Osteoblast (primary cell): ENCODE results near the gene NBAS. TPM values are rescaled to one million over a fixed set of nuclear protein-coding genes. Genes with fewer than 3 reads are reported as not detected.

Source experiments
- DNase-seq: peaks from one replicate; pipeline ENCODE4 v3.0.0; 2011; ENCODE audit warnings: low spot score, mixed read lengths; ENCODE audit not compliant: insufficient read length; ENCODE audit errors: missing footprints
- H2AFZ ChIP-seq: 2 replicates; pipeline ENCODE4 v1.6.0; 2011; ENCODE audit warnings: mild to moderate bottlenecking, low read length
- H3K27ac ChIP-seq: 2 replicates; pipeline ENCODE4 v1.5.1; 2011; ENCODE audit warnings: mild to moderate bottlenecking, low read depth, low read length, moderate library complexity
- H3K27me3 ChIP-seq: 2 replicates; pipeline ENCODE4 v1.6.0; 2012; ENCODE audit warnings: mild to moderate bottlenecking, control low read depth, inconsistent platforms, low read length, moderate library complexity; ENCODE audit not compliant: insufficient read depth
- H3K36me3 ChIP-seq: 2 replicates; pipeline ENCODE4 v1.5.1; 2011; ENCODE audit warnings: mild to moderate bottlenecking, low read length, control low read depth, moderate library complexity; ENCODE audit not compliant: insufficient read depth
- H3K4me1 ChIP-seq: 2 replicates; pipeline ENCODE4 v1.5.1; 2011; ENCODE audit warnings: mild to moderate bottlenecking, low read length, control low read depth, moderate library complexity; ENCODE audit not compliant: insufficient read depth
- H3K4me2 ChIP-seq: 2 replicates; pipeline ENCODE4 v1.6.0; 2011; ENCODE audit warnings: mild to moderate bottlenecking, low read length; ENCODE audit not compliant: insufficient read depth
- H3K4me3 ChIP-seq: fragments of 200-600 bp; sonication (generic); 3 replicates; pipeline ENCODE4 v1.5.1; 2012; ENCODE audit warnings: mild to moderate bottlenecking, low read length, inconsistent platforms; ENCODE audit not compliant: insufficient read depth
- H3K79me2 ChIP-seq: 2 replicates; pipeline ENCODE4 v1.6.0; 2012; ENCODE audit warnings: mild to moderate bottlenecking, low read length, control low read depth, inconsistent platforms; ENCODE audit not compliant: insufficient read depth
- H3K9me3 ChIP-seq: 2 replicates; pipeline ENCODE4 v1.5.1; 2011; ENCODE audit warnings: low read depth, low read length, control low read depth
- H4K20me1 ChIP-seq: 2 replicates; pipeline ENCODE4 v1.6.0; 2012; ENCODE audit warnings: mild to moderate bottlenecking, low read length, control low read depth; ENCODE audit not compliant: insufficient read depth
- CTCF ChIP-seq: IDR thresholded peaks from 2 replicates; pipeline ENCODE4 v1.5.1; 2011; ENCODE audit warnings: mild to moderate bottlenecking, low read depth, low read length, moderate library complexity; ENCODE audit errors: extremely low read depth
- total RNA-seq: library from RNA; depleted of rRNA; stranded (reverse); fragments of >200 nt; gene quantifications from 2 replicates; pipeline ENCODE4 v1.2.3, GENCODE V29; 2012

NBAS gene
- total RNA-seq, 1 donor: 98.1 TPM

GRCh38 chr2:15224641-15225040 lies 336.5 kb downstream of the NBAS start:
- TF ChIP-seq CTCF: no peak
- peak overlapping the region; percentile 6 for H3K27ac ChIP-seq
- DNase-seq: no peak
- H3K4me3 ChIP-seq: no peak overlapping the region
- H3K4me1 ChIP-seq: no peaks in the 10 kb centered on the region
- no peaks in the 10 kb centered on the region for H3K36me3 ChIP-seq
- no peak overlapping the region for H3K4me2 ChIP-seq
- no peaks in the 10 kb centered on the region for H3K27me3 ChIP-seq
- no peak overlapping the region for H2AFZ ChIP-seq
- no peaks in the 10 kb centered on the region for H3K79me2 ChIP-seq
- no peaks in the 10 kb centered on the region for H3K9me3 ChIP-seq
- no peaks in the 10 kb centered on the region for H4K20me1 ChIP-seq

- Histone ChIP-seq H3K4me3 (no peak overlapping the region), H3K27ac (peak overlapping the region; percentile 48), H3K4me2 (no peak overlapping the region), H3K4me1 (no peaks in the 10 kb centered on the region), H2AFZ (no peak overlapping the region), H3K36me3 (no peaks in the 10 kb centered on the region), H3K79me2 (no peaks in the 10 kb centered on the region), H4K20me1 (no peaks in the 10 kb centered on the region), H3K27me3 (no peaks in the 10 kb centered on the region), H3K9me3 (no peaks in the 10 kb centered on the region)
- TF ChIP-seq CTCF: no peak
- peak; percentile 59 for DNase-seq
Measured at GRCh38 chr2:15223887-15224286, 337.2 kb downstream of the NBAS start.

- Histone ChIP-seq H4K20me1 (no peaks in the 10 kb centered on the region), H3K4me3 (no peak overlapping the region), H3K27ac (peak overlapping the region; percentile 48), H3K4me1 (no peaks in the 10 kb centered on the region), H3K27me3 (no peaks in the 10 kb centered on the region), H3K79me2 (no peaks in the 10 kb centered on the region), H2AFZ (no peak overlapping the region), H3K36me3 (no peaks in the 10 kb centered on the region), H3K4me2 (no peak overlapping the region), H3K9me3 (no peaks in the 10 kb centered on the region)
- no peak for TF ChIP-seq CTCF
- DNase-seq: peak; percentile 49
Measured at GRCh38 chr2:15222856-15223255, 338.3 kb downstream of the NBAS start.

- TF ChIP-seq CTCF: no peak
- Histone ChIP-seq H3K9me3 (no peaks in the 10 kb centered on the region), H3K27ac (no peak overlapping the region), H3K4me2 (no peak overlapping the region), H3K4me3 (no peak overlapping the region), H3K4me1 (no peaks in the 10 kb centered on the region), H3K36me3 (peaks cover 9% of the 10 kb centered on the region), H2AFZ (no peak overlapping the region), H3K27me3 (no peaks in the 10 kb centered on the region), H3K79me2 (no peaks in the 10 kb centered on the region), H4K20me1 (no peaks in the 10 kb centered on the region)
- DNase-seq: no peak
Measured at GRCh38 chr2:15220603-15221002, 340.5 kb downstream of the NBAS start.
